Nephron progenitor cell (in vitro differentiated cells): ENCODE measurements around the gene JAM2.

Source experiments
- DNase-seq: peaks from one replicate; pipeline ENCODE4 v3.0.0; 2021
- H3K27ac Mint-ChIP-seq: 2 replicates; pipeline ENCODE4 v1.8.0; 2021; ENCODE audit warnings: mild to moderate bottlenecking, moderate library complexity, mixed read lengths
- H3K27me3 Mint-ChIP-seq: 2 replicates; pipeline ENCODE4 v1.8.0; 2021; ENCODE audit warnings: mild to moderate bottlenecking, low read depth, mixed read lengths; ENCODE audit not compliant: poor library complexity
- H3K36me3 Mint-ChIP-seq: 2 replicates; pipeline ENCODE4 v1.8.0; 2021; ENCODE audit warnings: low read depth, mixed read lengths
- H3K4me1 Mint-ChIP-seq: 2 replicates; pipeline ENCODE4 v1.8.0; 2021; ENCODE audit warnings: mixed read lengths
- H3K4me3 Mint-ChIP-seq: 2 replicates; pipeline ENCODE4 v1.8.0; 2021; ENCODE audit warnings: mild to moderate bottlenecking, moderate library complexity, mixed read lengths
- H3K9me3 Mint-ChIP-seq: 2 replicates; pipeline ENCODE4 v1.8.0; 2021; ENCODE audit warnings: mild to moderate bottlenecking, moderate library complexity, mixed read lengths
- CTCF ChIP-seq: fragments of 200-600 bp; sonication (generic); IDR thresholded peaks from 2 replicates; pipeline ENCODE4 v1.5.0; 2021; ENCODE audit warnings: antibody characterized with exemption

The JAM2 gene

GRCh38 chr21:25638660-25639550 is at the start of gene JAM2:
Gene JAM2 (plus strand): TSS chr21:25639258. CDS start chr21:25639822, 564 bp downstream.
- no peaks in the 10 kb centered on the region for H3K36me3 Mint-ChIP-seq
- H3K4me3 Mint-ChIP-seq = peak within 1 kb of the TSS; percentile 82
- no peak for TF ChIP-seq CTCF
- peaks cover 16% of the 10 kb centered on the region for H3K4me1 Mint-ChIP-seq
- H3K9me3 Mint-ChIP-seq = no peaks in the 10 kb centered on the region
- H3K27ac Mint-ChIP-seq = no peak within 1 kb of the TSS
- H3K27me3 Mint-ChIP-seq = peaks cover 36% of the 10 kb centered on the region
- peak; percentile 73 for DNase-seq

- TF ChIP-seq CTCF = no peak
- Mint-ChIP-seq H3K27me3 (no peaks in the 10 kb centered on the region), H3K9me3 (no peaks in the 10 kb centered on the region), H3K4me1 (no peaks in the 10 kb centered on the region), H3K4me3 (no peak overlapping the region), H3K36me3 (peaks cover 74% of the 10 kb centered on the region), H3K27ac (peak overlapping the region; percentile 8)
- DNase-seq = no peak
Measured at GRCh38 chr21:25589887-25590286, 49.2 kb upstream of the JAM2 start.

- H3K9me3 Mint-ChIP-seq = no peaks in the 10 kb centered on the region
- H3K36me3 Mint-ChIP-seq = peaks cover 26% of the 10 kb centered on the region
- TF ChIP-seq CTCF = peak; percentile 32
- H3K4me3 Mint-ChIP-seq = peak within 1 kb of the TSS; percentile 98
- peaks cover 24% of the 10 kb centered on the region for H3K4me1 Mint-ChIP-seq
- peak within 1 kb of the TSS; percentile 100 for H3K27ac Mint-ChIP-seq
- no peaks in the 10 kb centered on the region for H3K27me3 Mint-ChIP-seq
- peak; percentile 88 for DNase-seq
Measured at GRCh38 chr21:25607151-25608043, 31.7 kb upstream of the JAM2 start, which contains the start of gene MRPL39. Gene MRPL39 (minus strand): TSS chr21:25607481. CDS start chr21:25607475, 6 bp downstream.

- peak; percentile 92 for TF ChIP-seq CTCF
- Mint-ChIP-seq H3K27me3 (no peaks in the 10 kb centered on the region), H3K36me3 (peaks cover 18% of the 10 kb centered on the region), H3K27ac (no peak overlapping the region), H3K4me3 (peak overlapping the region; percentile 98), H3K4me1 (peaks cover 24% of the 10 kb centered on the region), H3K9me3 (no peaks in the 10 kb centered on the region)
- peak; percentile 78 for DNase-seq
Measured at GRCh38 chr21:25608044-25608737, 30.9 kb upstream of the JAM2 start.

GRCh38 chr21:25614441-25614840 is 24.6 kb upstream of the JAM2 start:
- DNase-seq = no peak
- Mint-ChIP-seq H3K27ac (no peak overlapping the region), H3K9me3 (no peaks in the 10 kb centered on the region), H3K4me3 (no peak overlapping the region), H3K27me3 (peaks cover 5% of the 10 kb centered on the region), H3K36me3 (no peaks in the 10 kb centered on the region), H3K4me1 (no peaks in the 10 kb centered on the region)
- TF ChIP-seq CTCF = no peak
